Measurements from ENCODE around the gene TMED1.

Gene TMED1

DNA sequence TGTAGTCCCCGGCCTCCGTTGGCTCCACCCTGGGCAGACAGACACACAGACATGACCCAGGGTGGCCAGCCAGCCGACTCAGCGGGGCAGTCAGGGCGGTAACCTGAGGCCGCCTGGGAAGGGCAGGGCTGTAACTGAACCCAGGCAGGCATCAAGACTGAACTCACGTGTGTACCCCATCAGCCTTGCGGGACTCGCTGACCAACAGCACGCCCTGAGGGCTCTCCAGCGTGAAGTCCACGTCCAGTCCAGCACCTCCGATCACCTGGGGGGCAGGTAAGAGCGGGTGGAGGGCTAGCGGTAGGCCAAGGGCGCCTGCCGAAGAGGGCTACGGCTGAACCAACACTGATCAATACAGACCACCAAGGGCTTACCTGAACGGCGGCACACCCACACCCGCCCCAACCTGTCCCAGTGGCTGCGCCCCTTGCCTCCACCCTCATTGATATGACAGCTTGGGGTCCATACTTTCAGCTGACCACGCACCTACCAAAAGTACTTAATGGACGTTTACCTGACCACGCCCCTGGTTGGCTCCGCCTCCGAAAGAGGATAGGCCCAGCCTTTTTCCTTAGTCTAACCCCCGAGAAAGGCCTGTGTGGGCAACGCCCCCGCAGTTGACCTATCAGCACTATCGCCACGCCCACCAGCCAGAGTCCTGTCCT is 791 bp downstream of the TMED1 start:
- no peak for DNase-seq (ENCODE audit: low read depth in 1 of 2, low spot score in 1 of 2)

- no peak for DNase-seq (ENCODE audit: low read depth in 1 of 2, low spot score in 1 of 2)
Measured at GRCh38 chr19:10832939-10833296, 3.1 kb downstream of the TMED1 start.

DNA sequence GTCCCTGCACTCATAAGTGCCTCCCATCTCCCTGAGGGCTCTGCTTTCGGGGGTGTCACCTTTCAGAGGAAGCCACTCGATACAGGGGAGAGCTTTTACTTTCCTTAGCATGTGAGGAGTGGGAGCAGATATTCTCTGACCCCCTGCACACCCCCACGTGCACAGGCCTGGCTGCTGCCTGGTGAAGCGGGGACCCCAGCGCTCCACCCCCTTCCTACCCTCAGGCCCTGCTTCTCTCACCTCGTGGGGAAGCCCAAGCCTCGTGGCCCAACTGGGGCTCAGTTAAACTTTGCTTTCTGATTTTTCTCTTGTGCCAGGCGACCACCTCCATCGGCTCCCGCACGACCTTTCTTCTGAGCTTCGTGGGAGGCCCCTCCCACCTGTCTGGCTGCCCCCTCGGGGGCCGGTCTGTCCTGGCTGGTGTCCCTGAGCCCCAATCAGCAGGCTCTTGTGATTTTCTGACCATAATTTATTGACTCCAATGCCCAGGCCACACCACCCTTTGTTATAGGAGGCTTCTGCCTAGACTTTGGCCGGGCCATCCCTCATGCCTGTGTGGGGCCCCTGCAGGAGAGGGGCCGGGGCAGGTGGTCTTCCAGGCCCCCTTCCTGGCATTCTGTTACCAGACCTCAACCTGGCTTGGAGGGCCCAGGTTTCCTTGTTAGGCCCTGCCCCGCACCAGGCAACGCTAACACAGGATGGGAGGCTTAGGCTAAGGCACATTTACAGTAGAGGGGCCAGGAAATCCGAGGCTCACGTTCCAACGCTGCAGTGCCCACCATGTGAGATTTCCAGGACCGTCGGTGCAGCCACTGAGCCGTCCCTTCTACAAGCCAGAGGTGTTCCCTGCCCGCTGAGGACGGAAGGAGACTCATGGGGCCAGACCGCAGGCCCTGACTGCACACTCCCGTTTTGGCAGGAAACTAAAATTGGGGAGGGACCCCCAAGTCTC is 3.7 kb downstream of the TMED1 start:
- DNase-seq (ENCODE audit: low read depth in 1 of 2, low spot score in 1 of 2), result no peak

- no peak for DNase-seq (ENCODE audit: low read depth in 1 of 2, low spot score in 1 of 2)
Measured at GRCh38 chr19:10830931-10831779, 4.9 kb downstream of the TMED1 start.

GRCh38 chr19:10830370-10830769 is 5.6 kb downstream of the TMED1 start:
- no peak for DNase-seq (ENCODE audit: low read depth in 1 of 2, low spot score in 1 of 2)

- DNase-seq (ENCODE audit: low read depth in 1 of 2, low spot score in 1 of 2), result no peak
Measured at GRCh38 chr19:10829967-10830366, 6.0 kb downstream of the TMED1 start.

DNA sequence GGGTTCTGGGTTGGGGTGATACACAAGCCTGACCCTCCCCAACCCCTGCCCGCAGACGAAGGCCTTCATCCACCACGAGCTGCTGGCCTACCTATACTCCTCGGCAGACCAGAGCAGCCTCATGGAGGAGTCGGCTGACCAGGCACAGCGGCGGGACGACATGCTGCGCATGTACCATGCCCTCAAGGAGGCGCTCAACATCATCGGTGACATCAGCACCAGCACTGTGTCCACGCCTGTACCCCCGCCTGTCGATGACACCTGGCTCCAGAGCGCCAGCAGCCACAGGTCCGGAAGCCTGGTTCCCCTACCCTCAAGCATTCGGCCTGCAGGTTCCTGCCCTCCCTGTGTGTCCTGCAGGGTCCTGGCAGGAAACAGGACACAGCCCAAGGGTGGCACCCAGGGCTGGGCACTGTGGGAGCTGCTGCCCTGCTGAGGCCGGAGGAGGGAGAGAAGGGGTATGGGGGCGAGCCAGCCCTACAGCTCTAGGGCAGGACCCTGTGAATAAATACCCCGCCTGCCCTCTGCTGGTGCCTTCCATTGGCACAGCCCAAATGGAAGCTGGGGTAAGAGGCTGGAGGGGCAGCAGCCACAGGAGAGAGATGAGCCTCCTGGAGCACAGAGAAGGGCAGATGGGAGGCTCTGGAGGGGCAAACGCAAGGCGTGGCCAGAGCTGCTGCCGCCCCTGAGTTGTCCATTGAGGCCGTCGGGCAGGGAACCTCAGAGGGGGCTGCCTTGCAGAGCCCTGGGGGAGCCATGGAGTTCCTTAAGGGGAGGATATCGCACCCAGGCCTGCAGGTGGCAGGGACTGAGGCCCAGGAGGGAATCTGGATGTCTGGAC is 6.8 kb downstream of the TMED1 start:
- no peak for DNase-seq (ENCODE audit: low read depth in 1 of 2, low spot score in 1 of 2)

DNA sequence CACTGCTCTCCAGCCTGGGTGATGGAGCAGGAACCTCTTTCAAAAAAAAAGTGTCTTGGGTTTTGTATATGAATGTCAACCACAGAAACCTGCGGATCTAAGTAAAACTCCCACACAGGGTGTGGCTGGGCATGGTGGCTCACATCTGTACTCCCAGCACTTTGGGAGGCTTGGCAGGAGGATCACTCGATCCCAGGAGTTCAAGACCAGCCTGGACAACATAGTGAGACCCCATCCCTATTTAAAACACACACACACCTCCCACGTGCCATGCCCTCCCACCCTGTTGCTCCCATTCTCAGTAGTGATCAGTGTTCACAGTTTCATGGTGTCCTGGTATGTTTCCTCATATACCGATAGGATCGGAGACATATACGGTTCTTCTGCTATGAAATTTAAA is 9.2 kb downstream of the TMED1 start:
- DNase-seq (ENCODE audit: low read depth in 1 of 2, low spot score in 1 of 2), result no peak

DNA sequence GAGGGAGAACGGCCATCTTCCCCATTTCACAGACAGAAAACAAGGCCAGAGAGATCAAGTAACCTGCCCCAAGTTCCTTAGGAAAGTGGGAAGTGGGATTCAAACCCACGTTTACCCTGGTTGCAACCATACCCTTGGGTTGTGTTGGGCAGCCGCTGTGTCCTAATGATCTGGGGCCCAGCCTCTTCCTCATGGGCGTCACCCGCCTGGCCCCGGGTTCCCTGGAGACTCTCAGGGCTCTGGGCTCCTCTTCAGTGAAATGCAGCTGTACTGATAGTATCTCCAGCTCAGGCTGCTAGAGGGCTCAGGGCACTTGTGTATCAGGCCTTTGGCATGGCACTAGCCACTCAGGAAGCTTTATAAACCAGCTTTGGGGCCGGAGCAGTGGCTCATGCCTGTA is 9.8 kb downstream of the TMED1 start:
- no peak for DNase-seq (ENCODE audit: low read depth in 1 of 2, low spot score in 1 of 2)

DNA sequence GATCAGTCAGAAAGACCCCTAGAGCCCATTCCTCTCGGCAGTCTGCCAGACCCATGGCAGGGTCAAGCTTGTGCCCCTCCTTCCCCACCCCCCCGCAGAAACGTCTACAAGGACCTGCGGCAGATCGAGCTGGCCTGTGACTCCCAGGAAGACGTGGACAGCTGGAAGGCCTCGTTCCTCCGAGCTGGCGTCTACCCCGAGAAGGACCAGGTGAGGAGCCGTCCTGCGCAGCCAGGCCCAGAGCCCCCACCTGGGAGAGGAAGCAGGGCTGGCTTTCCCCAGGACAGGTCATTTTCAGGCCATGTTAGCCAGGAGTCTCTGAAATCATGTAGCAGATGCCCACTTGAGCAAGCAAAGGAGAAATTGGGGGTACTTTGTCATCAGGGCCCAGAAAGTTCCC is 12.3 kb downstream of the TMED1 start:
- DNase-seq (ENCODE audit: low read depth in 1 of 2, low spot score in 1 of 2), result no peak

DNA sequence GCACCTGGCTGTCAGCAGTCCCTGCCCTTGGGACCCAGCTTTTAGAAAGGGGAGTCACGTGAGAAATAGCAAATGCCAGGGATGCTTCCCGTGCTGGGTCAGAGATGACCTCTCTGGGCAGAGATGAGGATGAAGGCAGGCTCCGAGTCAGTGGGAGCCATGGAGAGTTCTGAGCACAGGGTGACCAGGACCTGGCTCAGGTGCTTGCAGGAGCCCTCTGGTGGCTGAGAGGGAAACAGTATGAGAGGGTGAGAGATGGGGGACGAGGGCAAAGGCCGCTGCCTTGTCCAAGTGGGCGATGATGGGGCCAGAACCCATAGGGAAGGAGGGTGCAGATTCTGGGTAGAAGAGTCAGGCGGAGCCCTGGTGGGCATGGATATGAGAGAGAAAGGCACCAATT is 15.8 kb downstream of the TMED1 start:
- no peak for DNase-seq (ENCODE audit: low read depth in 1 of 2, low spot score in 1 of 2)

- no peak for DNase-seq (ENCODE audit: low read depth in 1 of 2, low spot score in 1 of 2)
Measured at GRCh38 chr19:10819124-10820060, 16.6 kb downstream of the TMED1 start.

GRCh38 chr19:10818301-10819123 is 17.5 kb downstream of the TMED1 start:
- no peak for DNase-seq (ENCODE audit: low read depth in 1 of 2, low spot score in 1 of 2)

- DNase-seq (ENCODE audit: low read depth in 1 of 2, low spot score in 1 of 2), result no peak
Measured at GRCh38 chr19:10817291-10818038, 18.5 kb downstream of the TMED1 start.

DNA sequence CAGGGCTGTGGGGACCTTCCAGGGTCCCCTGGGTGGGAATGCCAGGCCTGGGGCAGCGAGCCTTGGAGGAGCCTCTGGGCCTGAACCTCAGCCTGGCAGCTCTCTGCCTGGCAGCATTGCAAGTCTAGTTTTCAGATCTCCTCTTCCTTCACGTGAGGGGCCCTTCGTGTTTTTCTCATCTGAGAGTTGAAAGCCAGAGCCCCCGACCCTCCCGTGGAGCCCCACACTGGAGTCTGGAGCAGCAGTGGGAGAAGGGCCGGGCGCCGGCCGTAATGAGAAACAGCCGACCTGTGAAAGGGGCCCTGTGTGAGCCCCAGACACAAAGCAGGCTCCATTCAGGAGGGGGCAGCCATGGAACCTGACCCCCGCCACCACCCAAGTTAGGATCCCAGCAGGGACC is 19.3 kb downstream of the TMED1 start:
- DNase-seq (ENCODE audit: low read depth in 1 of 2, low spot score in 1 of 2), result no peak

DNA sequence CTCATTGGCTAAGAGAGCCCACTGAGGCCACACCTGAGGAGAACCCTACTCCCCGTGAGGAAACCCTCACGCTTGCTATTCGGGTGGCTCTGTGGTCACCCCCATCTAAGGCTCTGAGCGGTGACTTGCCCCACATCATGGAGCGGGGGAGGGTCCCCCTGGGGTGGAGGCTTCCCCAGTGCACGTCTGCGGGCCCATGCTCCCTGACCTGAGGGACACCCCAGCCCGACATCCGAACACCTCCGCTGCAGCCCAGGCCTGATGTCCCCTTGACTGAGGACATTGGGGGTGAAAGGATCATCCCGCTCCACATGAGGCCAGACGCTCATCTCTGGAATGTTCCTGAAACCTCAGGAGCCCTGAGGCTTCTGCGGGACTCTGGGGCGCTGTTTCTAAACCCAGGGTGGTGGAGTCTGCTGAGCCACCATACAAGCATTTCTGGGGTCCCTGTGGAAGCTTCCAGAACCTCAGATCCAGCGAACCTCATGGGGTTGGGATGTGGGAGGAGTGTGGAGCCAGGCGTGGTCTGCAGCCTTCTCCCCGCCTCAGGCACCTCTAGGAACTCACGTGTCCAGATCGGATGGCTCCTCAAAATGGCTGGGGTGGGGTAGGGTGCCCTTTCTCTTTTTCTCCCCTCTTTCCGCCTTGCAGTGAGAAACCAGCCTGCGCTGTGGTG is 19.9 kb downstream of the TMED1 start:
- DNase-seq (ENCODE audit: low read depth in 1 of 2, low spot score in 1 of 2), result no peak

DNA sequence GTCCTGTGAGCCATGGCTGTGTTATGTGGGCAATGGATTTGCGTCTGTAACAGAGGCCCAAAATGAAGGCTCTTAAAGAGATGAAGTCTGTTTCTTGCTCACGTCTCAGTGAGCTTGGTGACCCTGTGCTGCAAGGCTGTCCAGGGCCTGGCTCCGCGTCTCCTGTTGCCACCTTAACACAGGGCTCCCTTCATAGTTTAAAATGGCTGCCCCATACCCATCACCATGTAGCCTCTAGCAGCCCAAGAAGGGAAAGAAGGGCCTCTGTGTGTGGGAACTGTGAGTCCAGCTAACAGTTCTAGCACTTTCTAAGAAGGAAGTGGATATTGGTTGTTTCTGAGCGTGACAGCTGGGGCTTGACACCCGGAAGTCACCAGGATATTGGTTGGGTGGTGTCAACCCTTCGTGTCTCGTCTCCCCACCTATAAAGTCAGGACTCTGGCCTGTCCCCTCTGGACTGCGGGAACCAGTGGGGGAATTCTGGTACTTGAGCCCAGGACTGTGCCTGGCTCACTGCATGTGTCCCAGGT is 20.9 kb downstream of the TMED1 start:
- DNase-seq (ENCODE audit: low read depth in 1 of 2, low spot score in 1 of 2), result no peak
